Measurements from ENCODE around the gene FAM200C. TPM values are rescaled to one million over a fixed set of nuclear protein-coding genes. Genes with fewer than 3 reads are reported as not detected.

FAM200C gene
- 1 to 10 TPM; 3.3 to 4.2 TPM for total RNA-seq

- peak in 1 of 2 donors; percentile 14 for TF ChIP-seq CTCF (IDR thresholded peaks at IDR 0.05)
- Histone ChIP-seq H3K4me3 (peak within 1 kb of the TSS; percentile 73 to 84), H3K9me3 (no peaks in the 10 kb centered on the region), H3K27me3 (no peaks in the 10 kb centered on the region), H3K4me1 (peaks cover 0 to 24% of the 10 kb centered on the region in 2 donors), H3K36me3 (peaks cover 32% of the 10 kb centered on the region), H3K27ac (peak within 1 kb of the TSS; percentile 87 to 93)
- peak; percentile 87 for DNase-seq (ENCODE audit: low spot score)
These were observed at the start of gene FAM200C for GRCh38 chr5:160399402-160400353. FAM200C (minus strand) TSS chr5:160400054; CDS start chr5:160395490, 4,564 bp downstream.

GRCh38 chr5:160449458-160449857 lies 49.6 kb upstream of the FAM200C start:
- Histone ChIP-seq H3K4me3 (no peak overlapping the region), H3K36me3 (no peaks in the 10 kb centered on the region), H3K9me3 (no peaks in the 10 kb centered on the region), H3K27me3 (no peaks in the 10 kb centered on the region), H3K27ac (no peak overlapping the region), H3K4me1 (peaks cover 0 to 5% of the 10 kb centered on the region in 2 donors)
- DNase-seq (ENCODE audit: low spot score) = no peak
- no peak for TF ChIP-seq CTCF (IDR thresholded peaks at IDR 0.05)

- TF ChIP-seq CTCF (IDR thresholded peaks at IDR 0.05) = no peak
- DNase-seq (ENCODE audit: low spot score) = no peak
- Histone ChIP-seq H3K4me3 (no peak overlapping the region), H3K27ac (no peak overlapping the region), H3K4me1 (peaks cover 0 to 5% of the 10 kb centered on the region in 2 donors), H3K9me3 (no peaks in the 10 kb centered on the region), H3K36me3 (no peaks in the 10 kb centered on the region), H3K27me3 (no peaks in the 10 kb centered on the region)
These were observed 49.0 kb upstream of the FAM200C start for GRCh38 chr5:160448886-160449285.

GRCh38 chr5:160445751-160446150 lies 45.9 kb upstream of the FAM200C start:
- Histone ChIP-seq H3K36me3 (no peaks in the 10 kb centered on the region), H3K4me3 (no peak overlapping the region)

GRCh38 chr5:160445132-160445531 lies 45.3 kb upstream of the FAM200C start:
- no peak for DNase-seq (ENCODE audit: low spot score)

More at GRCh38 chr5:160445751-160446150, 45.9 kb upstream of the FAM200C start:
- no peak for TF ChIP-seq CTCF (IDR thresholded peaks at IDR 0.05)
- H3K9me3 ChIP-seq = no peaks in the 10 kb centered on the region
- no peaks in the 10 kb centered on the region for H3K27me3 ChIP-seq
- H3K27ac ChIP-seq = no peak overlapping the region
- H3K4me1 ChIP-seq = no peaks in the 10 kb centered on the region
- DNase-seq (ENCODE audit: low spot score) = no peak

More at GRCh38 chr5:160445132-160445531, 45.3 kb upstream of the FAM200C start:
- Histone ChIP-seq H3K4me3 (no peak overlapping the region), H3K27ac (no peak overlapping the region), H3K4me1 (no peaks in the 10 kb centered on the region), H3K9me3 (no peaks in the 10 kb centered on the region), H3K36me3 (no peaks in the 10 kb centered on the region), H3K27me3 (no peaks in the 10 kb centered on the region)
- no peak for TF ChIP-seq CTCF (IDR thresholded peaks at IDR 0.05)

All from right atrium auricular region (tissue), 2 donors.